Pancreas (tissue), 10 donors: ENCODE measurements around the gene TMEM187. TPM values are rescaled to one million over a fixed set of nuclear protein-coding genes. Genes with fewer than 3 reads are reported as not detected.
A peak's percentile ranks its signal among the peaks of the same experiment; 100 is the strongest.

Experiments used
- ATAC-seq, 4 donors: fragments of 200-7000 bp; cut with Tn5 transposase; one replicate each; pipeline versions ENCODE4 v1.8.0 to v1.9.1; 2020; ENCODE audit warnings: mild to moderate bottlenecking in 4 of 4, moderate library complexity in 4 of 4
- DNase-seq, 6 donors: peaks; one replicate each; pipeline ENCODE4 v3.0.0-alpha.2; 2020
- FAIRE-seq: peaks from 2 replicates; lab custom pipeline; 2012; peaks lifted over from hg19 to GRCh38; lab: Jason Lieb, UNC
- H3K27ac ChIP-seq, 4 donors: fragments of 200-600 bp; sonication (generic); 1 replicate in 3 of 4; 2 replicates in 1 of 4; pipeline versions ENCODE4 v1.5.0 to v1.8.0; 2020
- H3K27me3 ChIP-seq, 4 donors: fragments of 200-600 bp; one replicate each; pipeline ENCODE4 v1.8.0; 2021
- H3K36me3 ChIP-seq, 3 donors: fragments of 200-600 bp; sonication (generic) in 1 of 3; one replicate each; pipeline versions ENCODE4 v1.5.0 to v1.8.0; 2020 to 2021
- H3K4me1 ChIP-seq, 3 donors: fragments of 200-600 bp; one replicate each; pipeline ENCODE4 v1.8.0; 2021
- H3K4me3 ChIP-seq, 4 donors: fragments of 200-600 bp; sonication (generic) in 2 of 4; one replicate each; pipeline versions ENCODE4 v1.5.0 to v1.8.0; 2020 to 2021
- H3K9me3 ChIP-seq, 4 donors: fragments of 200-600 bp; one replicate each; pipeline ENCODE4 v1.8.0; 2021
- WGBS, 2 donors: extraction: QIAGEN DNeasy Blood & Tissue Kit; methylation state at CpG; one replicate each; pipeline ENCODE4 v1.1.7; 2013; 5-methylcytosine and 5-hydroxymethylcytosine counted together
- intact Hi-C, 3 donors: fragments of 100-400 bp; cut with DNase I; formaldehyde crosslinking; loops; one replicate each; pipeline versions ENCODE4 v1.11.1 to v1.14.2; 2022
- polyA plus RNA-seq, 2 donors: library from polyadenylated mRNA; stranded (reverse); fragments of 200-250 nt; gene quantifications; one replicate each; pipeline ENCODE4 v1.2.3, GENCODE V29; 2013
- total RNA-seq, 6 donors: library from RNA; stranded (reverse); fragmentation: NEBNext Ultra II Directional in 4 of 6; extraction: Animal tissue kit (Norgen Biotek cat#: 25700) in 4 of 6; gene quantifications; one replicate each; pipeline versions ENCODE4 v1.2.1 to v1.2.4, GENCODE V29; 2021 to 2023
- TF ChIP-seq, protein P1 (sequence below), 4 donors: fragments of 200-600 bp; sonication (generic) in 3 of 4; IDR thresholded peaks; one replicate each; pipeline versions ENCODE4 v1.5.0 to v1.8.0; 2021; ENCODE audit warnings: antibody characterized with exemption in 4 of 4
- donor health status: healthy with polysubstance abuse.
- donor health status: DM: no; HTN: no; CAD: no; lungs with moderate emphysema.
- donor health status: DM: no; HTN: no; CAD: no.
- donor health status: control.
- donor health status: control.
- donor health status: Bipolar disorder and iron deficiency.
- donor health status: DM: yes; HTN: yes; CAD: no.
- donor health status: DM: no; HTN: no; CAD: no.
- donor health status: DM: no; HTN: no; CAD: no.
- donor health status: DM: yes; HTN: yes; CAD: no.

TMEM187 gene
- total and polyA plus RNA-seq, 8 donors, result 5.2 to 12.4 (median 8.3) TPM

DNA sequence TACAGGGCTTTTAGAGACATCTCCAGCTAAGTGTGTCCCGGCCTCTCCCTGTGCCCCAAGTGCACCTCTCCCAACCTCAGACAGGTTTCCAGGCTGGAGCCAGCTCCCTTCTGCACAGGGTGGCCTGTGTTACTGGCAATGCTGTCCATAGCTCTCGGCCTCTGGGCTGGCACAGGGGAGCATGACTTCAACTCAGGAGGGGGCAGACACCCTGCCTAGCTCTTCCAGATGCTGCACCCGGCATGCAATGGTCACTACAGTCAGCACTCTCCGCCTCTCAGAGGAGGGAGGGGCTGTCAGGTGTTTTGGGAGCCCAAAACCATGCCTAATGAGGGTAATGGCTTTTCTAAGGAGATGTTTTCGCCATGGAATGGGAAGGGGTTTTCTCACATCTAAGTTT lies 49.6 kb downstream of the TMEM187 start:
- H3K27me3 ChIP-seq, result peaks cover 0 to 3% (median 0%) of the 10 kb centered on the region in 4 donors
- H3K9me3 ChIP-seq, result no peaks in the 10 kb centered on the region
- intact Hi-C loops, result no loop called here

DNA sequence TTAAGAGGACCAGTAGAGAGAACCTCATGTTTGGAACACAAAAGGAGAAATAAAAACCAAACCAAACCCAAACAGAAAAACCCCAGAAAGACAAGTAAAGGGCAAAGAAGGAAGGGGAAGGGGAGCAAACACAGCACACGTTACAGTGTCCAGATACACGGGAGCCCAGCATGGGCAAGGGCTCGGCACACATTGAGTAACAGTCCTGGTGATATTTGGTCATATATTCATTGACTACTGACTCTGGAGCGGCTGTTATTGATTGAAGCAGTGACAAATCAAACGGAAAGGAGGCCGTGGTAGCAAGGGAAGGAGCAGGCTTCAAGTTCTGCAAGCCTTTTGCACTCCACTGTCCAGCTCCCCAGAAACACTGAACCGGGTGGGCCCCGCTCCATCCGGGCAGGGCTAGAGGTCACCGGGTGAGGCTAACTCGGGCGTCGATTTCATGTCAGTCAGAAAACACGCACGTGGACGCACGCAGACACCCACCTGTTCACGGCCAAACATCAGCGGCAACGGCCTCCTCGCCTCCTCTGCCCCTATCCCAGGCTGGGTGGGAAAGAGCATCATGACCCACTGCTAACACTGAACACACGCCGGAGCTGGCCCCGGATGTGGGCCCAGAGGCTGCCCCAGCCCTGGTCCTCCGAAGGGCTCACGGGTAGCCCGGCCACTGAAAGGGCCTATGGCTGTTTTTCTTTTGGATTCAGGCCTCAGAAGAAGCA lies 50.9 kb downstream of the TMEM187 start:
- Histone ChIP-seq H3K27ac (no peak overlapping the region), H3K27me3 (peaks cover 0 to 3% (median 0%) of the 10 kb centered on the region in 4 donors), H3K4me1 (no peaks in the 10 kb centered on the region), H3K4me3 (no peak overlapping the region), H3K36me3 (no peaks in the 10 kb centered on the region), H3K9me3 (no peaks in the 10 kb centered on the region)
- intact Hi-C loops, result no loop called here
- TF ChIP-seq, protein P1, sequence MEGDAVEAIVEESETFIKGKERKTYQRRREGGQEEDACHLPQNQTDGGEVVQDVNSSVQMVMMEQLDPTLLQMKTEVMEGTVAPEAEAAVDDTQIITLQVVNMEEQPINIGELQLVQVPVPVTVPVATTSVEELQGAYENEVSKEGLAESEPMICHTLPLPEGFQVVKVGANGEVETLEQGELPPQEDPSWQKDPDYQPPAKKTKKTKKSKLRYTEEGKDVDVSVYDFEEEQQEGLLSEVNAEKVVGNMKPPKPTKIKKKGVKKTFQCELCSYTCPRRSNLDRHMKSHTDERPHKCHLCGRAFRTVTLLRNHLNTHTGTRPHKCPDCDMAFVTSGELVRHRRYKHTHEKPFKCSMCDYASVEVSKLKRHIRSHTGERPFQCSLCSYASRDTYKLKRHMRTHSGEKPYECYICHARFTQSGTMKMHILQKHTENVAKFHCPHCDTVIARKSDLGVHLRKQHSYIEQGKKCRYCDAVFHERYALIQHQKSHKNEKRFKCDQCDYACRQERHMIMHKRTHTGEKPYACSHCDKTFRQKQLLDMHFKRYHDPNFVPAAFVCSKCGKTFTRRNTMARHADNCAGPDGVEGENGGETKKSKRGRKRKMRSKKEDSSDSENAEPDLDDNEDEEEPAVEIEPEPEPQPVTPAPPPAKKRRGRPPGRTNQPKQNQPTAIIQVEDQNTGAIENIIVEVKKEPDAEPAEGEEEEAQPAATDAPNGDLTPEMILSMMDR (IDR thresholded peaks at IDR 0.05), result no peak
- no peak for FAIRE-seq
- peak in 1 of 6 donors; percentile 41 for DNase-seq
- ATAC-seq, result no peak
- 67 to 68% methylated on average over 27 of the region's 27 CpGs for WGBS, 2 donors

More for the DNA sequence above, 49.6 kb downstream of the TMEM187 start:
- no peaks in the 10 kb centered on the region for H3K4me1 ChIP-seq
- DNase-seq, result peak in 1 of 6 donors; percentile 53
- H3K27ac ChIP-seq, result no peak overlapping the region
- ATAC-seq, result no peak
- no peaks in the 10 kb centered on the region for H3K36me3 ChIP-seq
- FAIRE-seq, result no peak
- TF ChIP-seq, protein P1 (IDR thresholded peaks at IDR 0.05), result no peak
- 64 to 81% methylated on average over 5 of the region's 5 CpGs for WGBS, 2 donors
- H3K4me3 ChIP-seq, result no peak overlapping the region

DNA sequence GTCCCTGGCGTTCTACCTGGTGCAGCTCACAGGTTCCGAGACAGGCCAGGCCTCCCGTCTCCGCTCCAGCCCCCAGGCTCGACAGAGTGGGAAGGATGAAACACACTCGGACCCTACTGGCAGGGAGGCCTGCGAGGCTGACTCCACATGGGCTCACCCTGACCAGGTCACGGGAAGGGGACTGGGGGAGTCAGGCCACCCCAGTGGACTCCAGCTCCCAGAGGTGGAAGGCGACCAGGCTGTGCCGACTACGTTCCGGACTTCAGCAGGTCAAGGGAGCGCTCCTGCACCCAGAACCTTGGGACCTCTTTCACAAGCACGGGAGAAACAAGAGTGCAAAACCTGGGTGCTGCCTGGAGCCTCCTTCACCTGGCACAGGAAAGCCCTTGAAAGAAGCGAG lies 51.7 kb downstream of the TMEM187 start:
- intact Hi-C loops, result no loop called here

DNA sequence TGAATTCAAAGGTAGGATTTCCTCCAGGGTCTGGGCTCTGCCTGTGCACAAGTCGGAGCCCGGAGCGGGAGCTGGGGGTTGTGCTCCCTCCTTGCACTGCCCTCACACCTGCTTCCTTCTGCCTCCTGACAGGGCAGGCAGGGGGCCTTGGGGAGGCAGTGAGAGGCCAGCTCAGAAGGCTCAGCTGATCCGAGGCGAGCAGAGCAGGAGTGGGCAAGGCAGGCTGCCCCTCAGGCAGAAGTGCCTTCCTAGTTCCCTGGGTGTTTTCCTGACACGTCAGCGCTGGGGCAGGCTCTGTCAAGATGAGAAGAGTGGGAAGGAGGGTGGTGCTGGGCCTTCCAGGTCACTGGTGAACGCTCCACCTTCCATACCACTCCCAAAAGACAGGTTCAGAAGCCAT lies 52.7 kb downstream of the TMEM187 start:
- WGBS, 2 donors, result 80 to 88% methylated on average over 8 of the region's 8 CpGs
- Histone ChIP-seq H3K9me3 (no peaks in the 10 kb centered on the region), H3K4me3 (no peak overlapping the region), H3K4me1 (no peaks in the 10 kb centered on the region), H3K27me3 (peaks cover 0 to 3% (median 0%) of the 10 kb centered on the region in 4 donors), H3K36me3 (no peaks in the 10 kb centered on the region), H3K27ac (no peak overlapping the region)
- TF ChIP-seq, protein P1 (IDR thresholded peaks at IDR 0.05), result no peak
- DNase-seq (peak in 1 of 6 donors; percentile 30), FAIRE-seq (no peak), ATAC-seq (no peak)
- intact Hi-C loops, result no loop called here

More for the DNA sequence above, 51.7 kb downstream of the TMEM187 start:
- Histone ChIP-seq H3K36me3 (no peaks in the 10 kb centered on the region), H3K4me1 (no peaks in the 10 kb centered on the region), H3K9me3 (no peaks in the 10 kb centered on the region), H3K27ac (no peak overlapping the region), H3K4me3 (no peak overlapping the region), H3K27me3 (peaks cover 0 to 3% (median 0%) of the 10 kb centered on the region in 4 donors)
- 84 to 92% methylated on average over 15 of the region's 15 CpGs for WGBS, 2 donors
- ATAC-seq, result no peak
- no peak for FAIRE-seq
- TF ChIP-seq, protein P1 (IDR thresholded peaks at IDR 0.05), result no peak
- DNase-seq, result peak in 1 of 6 donors; percentile 58
